Measurements from ENCODE around the gene TOP2B.

TOP2B gene

DNA sequence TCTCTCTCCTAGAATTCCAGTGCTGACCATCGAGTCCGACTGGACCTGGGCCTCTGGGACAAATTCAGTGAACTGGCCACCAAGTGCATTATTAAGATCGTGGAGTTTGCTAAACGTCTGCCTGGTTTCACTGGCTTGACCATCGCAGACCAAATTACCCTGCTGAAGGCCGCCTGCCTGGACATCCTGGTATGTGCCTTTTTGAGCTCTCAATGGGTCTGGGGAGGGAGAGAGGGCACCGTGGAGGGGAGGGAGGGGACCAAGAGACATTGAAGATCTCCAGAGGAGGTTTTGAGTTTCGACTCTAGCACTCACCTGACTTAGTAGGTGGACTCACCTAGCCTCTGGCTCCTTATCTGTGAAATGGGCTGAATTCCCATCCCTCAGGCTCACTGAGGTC lies 84.2 kb downstream of the TOP2B start:
- TF ChIP-seq, protein P1, sequence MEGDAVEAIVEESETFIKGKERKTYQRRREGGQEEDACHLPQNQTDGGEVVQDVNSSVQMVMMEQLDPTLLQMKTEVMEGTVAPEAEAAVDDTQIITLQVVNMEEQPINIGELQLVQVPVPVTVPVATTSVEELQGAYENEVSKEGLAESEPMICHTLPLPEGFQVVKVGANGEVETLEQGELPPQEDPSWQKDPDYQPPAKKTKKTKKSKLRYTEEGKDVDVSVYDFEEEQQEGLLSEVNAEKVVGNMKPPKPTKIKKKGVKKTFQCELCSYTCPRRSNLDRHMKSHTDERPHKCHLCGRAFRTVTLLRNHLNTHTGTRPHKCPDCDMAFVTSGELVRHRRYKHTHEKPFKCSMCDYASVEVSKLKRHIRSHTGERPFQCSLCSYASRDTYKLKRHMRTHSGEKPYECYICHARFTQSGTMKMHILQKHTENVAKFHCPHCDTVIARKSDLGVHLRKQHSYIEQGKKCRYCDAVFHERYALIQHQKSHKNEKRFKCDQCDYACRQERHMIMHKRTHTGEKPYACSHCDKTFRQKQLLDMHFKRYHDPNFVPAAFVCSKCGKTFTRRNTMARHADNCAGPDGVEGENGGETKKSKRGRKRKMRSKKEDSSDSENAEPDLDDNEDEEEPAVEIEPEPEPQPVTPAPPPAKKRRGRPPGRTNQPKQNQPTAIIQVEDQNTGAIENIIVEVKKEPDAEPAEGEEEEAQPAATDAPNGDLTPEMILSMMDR (IDR thresholded peaks at IDR 0.05; ENCODE audit: low read length, missing control alignments) = no peak
- no peak overlapping the region for H3K4me3 ChIP-seq (replicated peaks; ENCODE audit: low read depth, low read length)
- no peak for DNase-seq (ENCODE audit: low read depth)

DNA sequence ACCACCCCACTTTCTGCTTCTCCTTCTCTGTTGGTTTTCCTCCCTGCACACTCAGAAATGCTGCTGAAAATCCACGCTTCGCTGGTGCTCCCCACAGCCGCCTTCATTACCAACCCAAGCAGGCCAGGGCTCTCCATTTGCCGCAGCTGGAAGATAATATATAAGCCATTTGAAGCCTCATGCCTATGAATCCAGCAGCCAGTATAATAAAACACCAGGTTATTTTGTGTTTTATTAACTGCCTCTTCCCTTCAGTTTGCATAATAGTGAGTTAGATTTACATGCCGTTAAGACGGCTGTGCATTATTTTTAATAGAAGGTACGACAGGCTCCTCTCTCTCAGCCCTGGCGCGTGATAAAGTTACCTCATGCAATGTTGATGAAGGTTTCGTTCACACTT lies 86.6 kb downstream of the TOP2B start:
- no peak for DNase-seq (ENCODE audit: low read depth)
- TF ChIP-seq, protein P1 (IDR thresholded peaks at IDR 0.05; ENCODE audit: low read length, missing control alignments) = no peak
- no peak overlapping the region for H3K4me3 ChIP-seq (replicated peaks; ENCODE audit: low read depth, low read length)

DNA sequence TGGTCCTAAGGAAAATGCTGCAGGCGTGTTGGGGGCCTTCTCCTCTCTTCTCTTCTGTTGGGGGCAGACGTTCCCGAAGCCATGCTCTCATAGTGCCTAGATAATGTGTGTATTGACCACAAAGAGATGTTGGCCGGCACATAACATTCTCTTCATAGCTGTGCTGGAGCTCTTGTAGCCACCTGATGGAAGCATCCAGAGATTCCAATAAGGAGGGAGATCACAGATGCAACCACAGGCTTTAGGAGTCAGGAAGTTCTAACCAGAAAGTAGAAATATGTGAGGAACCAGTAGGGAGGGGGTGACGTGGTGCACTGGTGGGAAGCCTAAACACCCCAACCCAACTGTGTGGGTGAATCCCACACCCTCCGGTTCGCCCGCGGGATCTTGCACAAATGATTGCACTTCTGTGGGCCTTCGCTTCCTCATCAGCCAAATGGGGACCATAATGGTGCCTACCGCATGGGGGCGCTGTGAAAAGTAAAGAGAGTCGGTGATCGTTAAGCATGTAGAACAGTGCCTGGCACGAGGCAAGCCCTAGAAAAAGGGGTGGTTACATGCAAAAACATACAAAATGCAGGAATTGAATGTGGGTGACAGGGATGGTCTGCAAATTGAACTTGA lies 87.8 kb downstream of the TOP2B start:
- TF ChIP-seq, protein P1 (IDR thresholded peaks at IDR 0.05; ENCODE audit: low read length, missing control alignments) = no peak
- H3K4me3 ChIP-seq (replicated peaks; ENCODE audit: low read depth, low read length) = no peak overlapping the region
- DNase-seq (ENCODE audit: low read depth) = no peak

DNA sequence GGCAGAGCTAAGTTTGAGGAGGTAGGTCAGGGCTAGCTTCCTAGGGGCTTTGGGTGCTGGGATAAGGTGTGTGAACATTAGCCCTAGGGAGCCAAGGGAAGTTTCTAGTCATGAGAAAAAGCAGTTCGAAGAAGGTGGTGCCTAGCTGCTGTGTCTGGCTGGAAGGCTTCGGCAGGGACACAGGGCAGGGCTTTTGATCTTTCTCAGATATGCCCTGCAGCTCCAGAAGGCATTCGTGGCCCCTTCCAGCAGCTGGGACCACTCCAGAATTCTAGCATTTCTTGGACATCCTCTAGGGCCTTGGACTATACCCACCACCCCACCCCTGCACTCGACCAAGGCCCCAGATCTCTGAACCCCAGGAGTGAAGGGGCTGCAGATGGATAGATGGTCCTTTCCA lies 88.6 kb downstream of the TOP2B start:
- TF ChIP-seq, protein P1 (IDR thresholded peaks at IDR 0.05; ENCODE audit: low read length, missing control alignments) = no peak
- no peak overlapping the region for H3K4me3 ChIP-seq (replicated peaks; ENCODE audit: low read depth, low read length)
- DNase-seq (ENCODE audit: low read depth) = no peak

DNA sequence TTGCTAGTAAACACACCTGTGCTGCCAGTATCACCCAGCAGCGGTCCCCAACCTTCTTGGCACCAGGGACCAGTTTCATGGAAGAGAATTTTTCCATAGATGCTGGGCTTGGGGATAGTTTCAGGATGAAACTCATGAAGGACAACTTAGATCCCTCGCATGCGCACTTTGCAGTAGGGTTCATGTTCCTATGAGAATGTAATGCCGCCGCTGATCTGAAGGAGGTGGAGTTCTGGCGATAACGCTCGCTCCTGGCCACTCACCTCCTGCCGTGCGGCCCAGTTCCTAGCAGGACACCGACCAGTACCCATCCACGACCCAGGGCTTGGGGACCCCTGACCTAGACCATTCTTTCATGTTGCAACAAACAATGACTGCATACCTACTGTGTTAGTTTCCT lies 89.7 kb downstream of the TOP2B start:
- no peak for DNase-seq (ENCODE audit: low read depth)
- H3K4me3 ChIP-seq (replicated peaks; ENCODE audit: low read depth, low read length) = no peak overlapping the region
- TF ChIP-seq, protein P1 (IDR thresholded peaks at IDR 0.05; ENCODE audit: low read length, missing control alignments) = no peak

DNA sequence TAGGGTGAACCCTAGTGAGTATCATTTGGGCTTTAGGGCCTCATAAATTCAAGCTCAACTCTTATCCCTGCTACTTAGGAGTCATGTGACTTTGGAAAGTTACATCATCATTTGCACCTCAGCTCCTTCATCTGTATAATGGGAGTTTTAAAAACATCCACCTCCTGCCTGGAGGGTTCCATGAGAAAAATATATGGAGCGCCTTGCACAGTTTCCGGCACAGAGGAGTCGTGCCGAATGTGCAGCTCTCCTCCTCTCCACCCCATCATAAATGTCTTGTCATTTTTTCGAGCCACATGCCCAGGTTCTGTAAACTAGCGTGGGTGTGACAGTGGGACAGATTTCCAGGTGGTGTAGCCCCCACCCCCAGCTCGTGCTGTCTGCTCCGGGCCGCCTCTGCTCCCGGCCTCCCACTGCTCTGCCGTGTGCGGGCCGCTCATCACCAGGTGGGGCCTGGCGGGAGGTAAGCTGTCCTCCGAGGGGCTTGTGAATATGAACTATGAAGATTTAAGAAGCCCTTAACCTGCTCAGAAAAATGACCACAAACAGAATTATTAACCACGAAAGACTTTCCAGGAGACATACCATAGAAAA lies 90.4 kb downstream of the TOP2B start:
- TF ChIP-seq, protein P1 (IDR thresholded peaks at IDR 0.05; ENCODE audit: low read length, missing control alignments) = no peak
- DNase-seq (ENCODE audit: low read depth) = no peak
- no peak overlapping the region for H3K4me3 ChIP-seq (replicated peaks; ENCODE audit: low read depth, low read length)
